Activated naive CD4-positive, alpha-beta T cell treated with anti-CD3 and anti-CD28 coated beads, Interleukin-2, amount 50 U/mL, for 72 hours (primary cell): Measurements from ENCODE around the gene C1QTNF8. TPM values are rescaled to one million over a fixed set of nuclear protein-coding genes. Genes with fewer than 3 reads are reported as not detected.

Experiments used
- ATAC-seq, 2 donors: fragments of 150-1000 bp; cut with Tn5 transposase; 2 replicates each; pipeline ENCODE4 v1.10.0; 2021; ENCODE audit warnings: mild to moderate bottlenecking in 2 of 2, moderate library complexity in 2 of 2
- DNase-seq, 2 donors: peaks; one replicate each; pipeline ENCODE4 v3.0.0; 2021 to 2022; ENCODE audit warnings: low spot score in 2 of 2
- H3K27ac Mint-ChIP-seq, 2 donors: one replicate each; pipeline ENCODE4 v1.8.0; 2022; ENCODE audit warnings: mild to moderate bottlenecking in 2 of 2, mixed read lengths in 2 of 2
- H3K36me3 Mint-ChIP-seq, 2 donors: one replicate each; pipeline ENCODE4 v1.8.0; 2022; ENCODE audit warnings: mixed read lengths in 2 of 2
- H3K9me3 Mint-ChIP-seq, 2 donors: one replicate each; pipeline ENCODE4 v1.8.0; 2022; ENCODE audit warnings: mixed read lengths in 2 of 2
- total RNA-seq, 2 donors: library from RNA; stranded (reverse); gene quantifications; one replicate each; pipeline ENCODE4 v1.2.3, GENCODE V29; 2022

The C1QTNF8 gene
- total RNA-seq, 2 donors from 2014 or later = not detected

- Mint-ChIP-seq H3K9me3 (no peaks in the 10 kb centered on the region), H3K27ac (no peak overlapping the region), H3K36me3 (no peaks in the 10 kb centered on the region)
- ATAC-seq (no peak), DNase-seq (no peak)
These were observed 45.5 kb downstream of the C1QTNF8 start for GRCh38 chr16:1050516-1050915.

- Mint-ChIP-seq H3K27ac (no peak overlapping the region), H3K9me3 (no peaks in the 10 kb centered on the region), H3K36me3 (no peaks in the 10 kb centered on the region)
- DNase-seq = no peak
- no peak for ATAC-seq
These were observed 46.1 kb downstream of the C1QTNF8 start for GRCh38 chr16:1049976-1050247.

GRCh38 chr16:1049113-1049975 lies 46.7 kb downstream of the C1QTNF8 start:
- DNase-seq (no peak), ATAC-seq (no peak)
- no peaks in the 10 kb centered on the region for H3K9me3 Mint-ChIP-seq
- no peaks in the 10 kb centered on the region for H3K36me3 Mint-ChIP-seq
- H3K27ac Mint-ChIP-seq = no peak overlapping the region

GRCh38 chr16:1048442-1049112 lies 47.5 kb downstream of the C1QTNF8 start:
- Mint-ChIP-seq H3K27ac (no peak overlapping the region), H3K36me3 (no peaks in the 10 kb centered on the region), H3K9me3 (no peaks in the 10 kb centered on the region)
- ATAC-seq (peak in 1 of 2 donors; percentile 68), DNase-seq (peak in 1 of 2 donors; percentile 35)

- Mint-ChIP-seq H3K27ac (no peak overlapping the region), H3K36me3 (no peaks in the 10 kb centered on the region), H3K9me3 (no peaks in the 10 kb centered on the region)
- ATAC-seq = no peak
- no peak for DNase-seq
These were observed 48.2 kb downstream of the C1QTNF8 start for GRCh38 chr16:1047801-1048200.

- H3K27ac Mint-ChIP-seq = no peak overlapping the region
These were observed 48.9 kb downstream of the C1QTNF8 start for GRCh38 chr16:1047123-1047522.

GRCh38 chr16:1045993-1046911 lies 49.8 kb downstream of the C1QTNF8 start:
- H3K27ac Mint-ChIP-seq = no peak overlapping the region
- ATAC-seq = no peak

More at GRCh38 chr16:1047123-1047522, 48.9 kb downstream of the C1QTNF8 start:
- ATAC-seq (no peak), DNase-seq (no peak)
- no peaks in the 10 kb centered on the region for H3K36me3 Mint-ChIP-seq
- peaks cover 0 to 3% of the 10 kb centered on the region in 2 donors for H3K9me3 Mint-ChIP-seq

GRCh38 chr16:1045310-1045992 lies 50.6 kb downstream of the C1QTNF8 start:
- Mint-ChIP-seq H3K36me3 (no peaks in the 10 kb centered on the region), H3K27ac (no peak overlapping the region), H3K9me3 (peaks cover 0 to 9% of the 10 kb centered on the region in 2 donors)
- no peak for ATAC-seq
- no peak for DNase-seq

More at GRCh38 chr16:1045993-1046911, 49.8 kb downstream of the C1QTNF8 start:
- peaks cover 0 to 9% of the 10 kb centered on the region in 2 donors for H3K9me3 Mint-ChIP-seq
- DNase-seq = no peak
- no peaks in the 10 kb centered on the region for H3K36me3 Mint-ChIP-seq

GRCh38 chr16:1044460-1045309 lies 51.4 kb downstream of the C1QTNF8 start:
- ATAC-seq = no peak
- peaks cover 0 to 9% of the 10 kb centered on the region in 2 donors for H3K9me3 Mint-ChIP-seq
- H3K27ac Mint-ChIP-seq = no peak overlapping the region
- H3K36me3 Mint-ChIP-seq = no peaks in the 10 kb centered on the region
- DNase-seq = no peak

- Mint-ChIP-seq H3K27ac (no peak overlapping the region), H3K36me3 (no peaks in the 10 kb centered on the region), H3K9me3 (peaks cover 0 to 9% of the 10 kb centered on the region in 2 donors)
- DNase-seq = no peak
- no peak for ATAC-seq
These were observed 52.1 kb downstream of the C1QTNF8 start for GRCh38 chr16:1043881-1044451.

GRCh38 chr16:1042866-1043265 lies 53.2 kb downstream of the C1QTNF8 start:
- H3K27ac Mint-ChIP-seq = no peak overlapping the region
- H3K9me3 Mint-ChIP-seq = peaks cover 0 to 9% of the 10 kb centered on the region in 2 donors
- H3K36me3 Mint-ChIP-seq = no peaks in the 10 kb centered on the region
- DNase-seq = no peak
- ATAC-seq = no peak

GRCh38 chr16:1042049-1042744 lies 53.8 kb downstream of the C1QTNF8 start:
- Mint-ChIP-seq H3K36me3 (no peaks in the 10 kb centered on the region), H3K27ac (peak overlapping the region in 1 of 2 donors; percentile 3), H3K9me3 (peaks cover 0 to 9% of the 10 kb centered on the region in 2 donors)
- no peak for DNase-seq
- ATAC-seq = no peak

- ATAC-seq (no peak), DNase-seq (no peak)
- Mint-ChIP-seq H3K36me3 (no peaks in the 10 kb centered on the region), H3K9me3 (peaks cover 0 to 9% of the 10 kb centered on the region in 2 donors), H3K27ac (no peak overlapping the region)
These were observed 55.7 kb downstream of the C1QTNF8 start for GRCh38 chr16:1040346-1040745.

GRCh38 chr16:1039762-1040161 lies 56.3 kb downstream of the C1QTNF8 start:
- no peak overlapping the region for H3K27ac Mint-ChIP-seq
- H3K9me3 Mint-ChIP-seq = peaks cover 0 to 9% of the 10 kb centered on the region in 2 donors
- no peaks in the 10 kb centered on the region for H3K36me3 Mint-ChIP-seq
- ATAC-seq = no peak
- no peak for DNase-seq

- H3K36me3 Mint-ChIP-seq = no peaks in the 10 kb centered on the region
- DNase-seq (no peak), ATAC-seq (no peak)
- H3K9me3 Mint-ChIP-seq = peaks cover 0 to 9% of the 10 kb centered on the region in 2 donors
- peak overlapping the region in 1 of 2 donors; percentile 36 for H3K27ac Mint-ChIP-seq
These were observed 57.1 kb downstream of the C1QTNF8 start for GRCh38 chr16:1038932-1039331.
